ENCODE results near the gene CTNNA1.
A peak's percentile ranks its signal among the peaks of the same experiment; 100 is the strongest.

Gene CTNNA1

DNA sequence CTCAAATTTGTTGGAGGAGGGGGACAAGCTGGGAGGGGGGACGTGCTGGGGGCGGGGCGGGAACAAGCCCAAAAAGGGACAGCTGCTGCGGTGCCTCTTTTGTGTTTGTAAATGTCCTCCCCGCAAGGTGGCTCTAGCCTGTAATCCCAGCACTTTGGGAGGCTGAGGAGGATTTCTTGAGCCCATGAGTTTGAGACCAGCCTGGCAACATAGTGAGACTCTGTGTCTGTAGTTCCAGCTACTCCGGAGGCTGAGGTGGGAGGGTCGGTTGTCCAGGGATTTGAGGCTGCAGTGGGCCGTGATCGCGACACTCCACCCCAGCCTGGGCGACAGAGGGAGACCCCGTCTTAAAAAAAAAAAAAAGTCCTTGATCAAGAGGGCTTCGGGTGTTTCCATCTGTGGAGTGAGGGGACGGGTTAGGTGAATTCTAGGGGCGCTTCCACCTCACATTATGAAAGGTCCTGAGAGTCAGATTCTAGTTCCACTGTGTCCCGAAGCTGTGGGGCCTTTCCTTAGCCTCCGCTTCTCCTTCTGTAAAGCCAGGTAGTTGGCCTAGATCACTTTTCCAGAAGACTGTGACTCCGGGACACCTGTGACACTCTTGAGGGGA lies 779 bp upstream of the CTNNA1 start:
- peak overlapping the region; percentile 69 for H3K4me2 ChIP-seq (ENCODE audit: low read depth, low read length, poor library complexity, severe bottlenecking)
- no peaks in the 10 kb centered on the region for H3K79me2 ChIP-seq (ENCODE audit: insufficient read depth, low read length)
- H3K27ac ChIP-seq (ENCODE audit: low read depth, low read length) = no peak overlapping the region
- H3K4me3 ChIP-seq (ENCODE audit: insufficient read depth, low read length, poor library complexity, severe bottlenecking) = peak overlapping the region; percentile 61
- no peaks in the 10 kb centered on the region for H3K9me2 ChIP-seq (replicated peaks; ENCODE audit: insufficient read depth, low read length)
- H3K9me3 ChIP-seq (ENCODE audit: insufficient read depth, low read length) = no peaks in the 10 kb centered on the region
- H2AFZ ChIP-seq (ENCODE audit: low read depth, low read length, severe bottlenecking) = peak overlapping the region; percentile 82
- peak overlapping the region; percentile 66 for H3K9ac ChIP-seq (ENCODE audit: low read length)
- no peaks in the 10 kb centered on the region for H3K27me3 ChIP-seq (ENCODE audit: low read length)
- no peaks in the 10 kb centered on the region for H3K36me3 ChIP-seq (ENCODE audit: low read length)
- H3F3A ChIP-seq (ENCODE audit: insufficient read depth) = no peaks in the 10 kb centered on the region
- H4K20me1 ChIP-seq (ENCODE audit: low read depth, low read length) = no peaks in the 10 kb centered on the region
- TF ChIP-seq EZH2phosphoT487 (conservative IDR thresholded peaks at IDR 0.05; ENCODE audit: low read length) = no peak
- TF ChIP-seq, protein P1, sequence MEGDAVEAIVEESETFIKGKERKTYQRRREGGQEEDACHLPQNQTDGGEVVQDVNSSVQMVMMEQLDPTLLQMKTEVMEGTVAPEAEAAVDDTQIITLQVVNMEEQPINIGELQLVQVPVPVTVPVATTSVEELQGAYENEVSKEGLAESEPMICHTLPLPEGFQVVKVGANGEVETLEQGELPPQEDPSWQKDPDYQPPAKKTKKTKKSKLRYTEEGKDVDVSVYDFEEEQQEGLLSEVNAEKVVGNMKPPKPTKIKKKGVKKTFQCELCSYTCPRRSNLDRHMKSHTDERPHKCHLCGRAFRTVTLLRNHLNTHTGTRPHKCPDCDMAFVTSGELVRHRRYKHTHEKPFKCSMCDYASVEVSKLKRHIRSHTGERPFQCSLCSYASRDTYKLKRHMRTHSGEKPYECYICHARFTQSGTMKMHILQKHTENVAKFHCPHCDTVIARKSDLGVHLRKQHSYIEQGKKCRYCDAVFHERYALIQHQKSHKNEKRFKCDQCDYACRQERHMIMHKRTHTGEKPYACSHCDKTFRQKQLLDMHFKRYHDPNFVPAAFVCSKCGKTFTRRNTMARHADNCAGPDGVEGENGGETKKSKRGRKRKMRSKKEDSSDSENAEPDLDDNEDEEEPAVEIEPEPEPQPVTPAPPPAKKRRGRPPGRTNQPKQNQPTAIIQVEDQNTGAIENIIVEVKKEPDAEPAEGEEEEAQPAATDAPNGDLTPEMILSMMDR (IDR thresholded peaks at IDR 0.05; ENCODE audit: insufficient read depth, low read length, poor library complexity, severe bottlenecking) = peak; percentile 10

DNA sequence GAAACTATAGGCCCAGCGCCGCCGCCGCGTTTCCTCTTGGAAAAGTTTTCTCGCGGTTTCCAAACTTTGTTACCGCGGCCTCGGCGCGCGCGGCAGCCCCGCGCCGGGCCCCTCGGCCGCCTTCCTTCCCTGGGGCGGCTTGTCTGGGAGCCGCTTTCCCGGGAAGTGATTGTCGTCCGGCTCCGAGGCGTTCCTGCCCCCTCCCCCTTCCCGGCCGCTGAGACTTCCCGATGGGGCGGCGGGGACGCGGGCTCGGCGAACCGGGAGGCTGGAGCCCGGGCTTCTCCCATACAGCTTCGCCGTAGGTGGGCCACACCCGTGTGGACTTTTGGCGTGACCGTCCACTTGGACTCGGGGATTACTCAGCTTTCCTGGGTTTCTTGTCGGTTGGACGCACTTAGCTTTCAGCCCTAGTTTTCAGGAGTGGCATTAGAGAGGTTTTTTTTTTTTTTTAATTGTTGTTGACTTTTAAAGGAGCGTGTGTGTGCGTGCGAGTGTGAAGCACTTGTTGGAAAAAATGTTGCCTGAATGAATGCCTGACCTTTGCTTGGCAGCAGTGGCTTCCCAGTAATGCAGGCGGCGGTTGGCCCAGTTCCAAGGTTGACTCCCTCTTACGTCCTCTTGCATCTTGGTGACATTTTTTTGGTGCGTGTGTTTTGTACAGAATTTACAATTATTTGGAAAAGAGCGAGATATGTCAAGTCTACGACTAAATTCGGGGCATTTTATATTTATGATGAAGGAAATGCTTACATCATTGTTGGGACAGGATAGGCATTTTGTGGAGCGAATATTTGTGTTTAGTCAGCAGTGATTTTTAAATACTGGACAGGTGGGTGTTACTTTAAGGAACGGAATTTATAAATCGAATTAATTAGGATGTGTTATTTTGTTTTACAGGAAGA lies 821 bp downstream of the CTNNA1 start:
- H4K20me1 ChIP-seq (ENCODE audit: low read depth, low read length) = no peaks in the 10 kb centered on the region
- H3K4me3 ChIP-seq (ENCODE audit: insufficient read depth, low read length, poor library complexity, severe bottlenecking) = peak overlapping the region; percentile 74
- no peaks in the 10 kb centered on the region for H3K79me2 ChIP-seq (ENCODE audit: insufficient read depth, low read length)
- H3K9me3 ChIP-seq (ENCODE audit: insufficient read depth, low read length) = no peaks in the 10 kb centered on the region
- TF ChIP-seq, protein P1 (IDR thresholded peaks at IDR 0.05; ENCODE audit: insufficient read depth, low read length, poor library complexity, severe bottlenecking) = no peak
- TF ChIP-seq EZH2phosphoT487 (conservative IDR thresholded peaks at IDR 0.05; ENCODE audit: low read length) = no peak
- H2AFZ ChIP-seq (ENCODE audit: low read depth, low read length, severe bottlenecking) = peak overlapping the region; percentile 97
- no peaks in the 10 kb centered on the region for H3K36me3 ChIP-seq (ENCODE audit: low read length)
- no peaks in the 10 kb centered on the region for H3K9me2 ChIP-seq (replicated peaks; ENCODE audit: insufficient read depth, low read length)
- H3F3A ChIP-seq (ENCODE audit: insufficient read depth) = no peaks in the 10 kb centered on the region
- H3K4me2 ChIP-seq (ENCODE audit: low read depth, low read length, poor library complexity, severe bottlenecking) = peak overlapping the region; percentile 76
- no peaks in the 10 kb centered on the region for H3K27me3 ChIP-seq (ENCODE audit: low read length)
- peak overlapping the region; percentile 66 for H3K9ac ChIP-seq (ENCODE audit: low read length)
- H3K27ac ChIP-seq (ENCODE audit: low read depth, low read length) = no peak overlapping the region

DNA sequence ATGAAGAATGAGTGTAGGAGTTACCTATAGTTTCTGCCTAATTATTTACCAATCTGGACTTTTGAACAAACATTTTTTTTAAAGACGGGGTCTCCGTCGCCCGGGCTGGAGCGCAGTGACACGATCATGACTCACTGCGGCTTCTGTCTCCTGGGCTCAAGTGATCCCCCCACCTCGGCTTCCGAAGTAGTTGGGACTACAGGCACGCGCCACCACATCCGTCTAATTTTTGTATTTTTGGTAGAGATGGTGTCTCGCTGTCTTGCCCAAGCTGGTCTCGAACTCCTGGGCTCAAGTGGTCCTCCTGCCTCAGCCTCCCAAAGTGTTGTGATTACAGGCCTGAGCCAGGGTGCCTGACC lies 1.5 kb downstream of the CTNNA1 start:
- Histone ChIP-seq H3K36me3 (ENCODE audit: low read length) (no peaks in the 10 kb centered on the region), H3F3A (ENCODE audit: insufficient read depth) (no peaks in the 10 kb centered on the region), H3K27ac (ENCODE audit: low read depth, low read length) (no peak overlapping the region), H3K27me3 (ENCODE audit: low read length) (no peaks in the 10 kb centered on the region), H3K4me2 (ENCODE audit: low read depth, low read length, poor library complexity, severe bottlenecking) (no peak overlapping the region), H3K79me2 (ENCODE audit: insufficient read depth, low read length) (no peaks in the 10 kb centered on the region), H2AFZ (ENCODE audit: low read depth, low read length, severe bottlenecking) (no peak overlapping the region), H3K9me2 (replicated peaks; ENCODE audit: insufficient read depth, low read length) (no peaks in the 10 kb centered on the region), H3K9me3 (ENCODE audit: insufficient read depth, low read length) (no peaks in the 10 kb centered on the region), H3K9ac (ENCODE audit: low read length) (no peak overlapping the region), H4K20me1 (ENCODE audit: low read depth, low read length) (no peaks in the 10 kb centered on the region), H3K4me3 (ENCODE audit: insufficient read depth, low read length, poor library complexity, severe bottlenecking) (no peak overlapping the region)
- TF ChIP-seq EZH2phosphoT487 (conservative IDR thresholded peaks at IDR 0.05; ENCODE audit: low read length) = no peak
- TF ChIP-seq, protein P1 (IDR thresholded peaks at IDR 0.05; ENCODE audit: insufficient read depth, low read length, poor library complexity, severe bottlenecking) = no peak

Data from SU-DHL-6 (cell line).